ENCODE measurements around the gene SLF2.

The SLF2 gene, protein sequence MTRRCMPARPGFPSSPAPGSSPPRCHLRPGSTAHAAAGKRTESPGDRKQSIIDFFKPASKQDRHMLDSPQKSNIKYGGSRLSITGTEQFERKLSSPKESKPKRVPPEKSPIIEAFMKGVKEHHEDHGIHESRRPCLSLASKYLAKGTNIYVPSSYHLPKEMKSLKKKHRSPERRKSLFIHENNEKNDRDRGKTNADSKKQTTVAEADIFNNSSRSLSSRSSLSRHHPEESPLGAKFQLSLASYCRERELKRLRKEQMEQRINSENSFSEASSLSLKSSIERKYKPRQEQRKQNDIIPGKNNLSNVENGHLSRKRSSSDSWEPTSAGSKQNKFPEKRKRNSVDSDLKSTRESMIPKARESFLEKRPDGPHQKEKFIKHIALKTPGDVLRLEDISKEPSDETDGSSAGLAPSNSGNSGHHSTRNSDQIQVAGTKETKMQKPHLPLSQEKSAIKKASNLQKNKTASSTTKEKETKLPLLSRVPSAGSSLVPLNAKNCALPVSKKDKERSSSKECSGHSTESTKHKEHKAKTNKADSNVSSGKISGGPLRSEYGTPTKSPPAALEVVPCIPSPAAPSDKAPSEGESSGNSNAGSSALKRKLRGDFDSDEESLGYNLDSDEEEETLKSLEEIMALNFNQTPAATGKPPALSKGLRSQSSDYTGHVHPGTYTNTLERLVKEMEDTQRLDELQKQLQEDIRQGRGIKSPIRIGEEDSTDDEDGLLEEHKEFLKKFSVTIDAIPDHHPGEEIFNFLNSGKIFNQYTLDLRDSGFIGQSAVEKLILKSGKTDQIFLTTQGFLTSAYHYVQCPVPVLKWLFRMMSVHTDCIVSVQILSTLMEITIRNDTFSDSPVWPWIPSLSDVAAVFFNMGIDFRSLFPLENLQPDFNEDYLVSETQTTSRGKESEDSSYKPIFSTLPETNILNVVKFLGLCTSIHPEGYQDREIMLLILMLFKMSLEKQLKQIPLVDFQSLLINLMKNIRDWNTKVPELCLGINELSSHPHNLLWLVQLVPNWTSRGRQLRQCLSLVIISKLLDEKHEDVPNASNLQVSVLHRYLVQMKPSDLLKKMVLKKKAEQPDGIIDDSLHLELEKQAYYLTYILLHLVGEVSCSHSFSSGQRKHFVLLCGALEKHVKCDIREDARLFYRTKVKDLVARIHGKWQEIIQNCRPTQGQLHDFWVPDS

DNA sequence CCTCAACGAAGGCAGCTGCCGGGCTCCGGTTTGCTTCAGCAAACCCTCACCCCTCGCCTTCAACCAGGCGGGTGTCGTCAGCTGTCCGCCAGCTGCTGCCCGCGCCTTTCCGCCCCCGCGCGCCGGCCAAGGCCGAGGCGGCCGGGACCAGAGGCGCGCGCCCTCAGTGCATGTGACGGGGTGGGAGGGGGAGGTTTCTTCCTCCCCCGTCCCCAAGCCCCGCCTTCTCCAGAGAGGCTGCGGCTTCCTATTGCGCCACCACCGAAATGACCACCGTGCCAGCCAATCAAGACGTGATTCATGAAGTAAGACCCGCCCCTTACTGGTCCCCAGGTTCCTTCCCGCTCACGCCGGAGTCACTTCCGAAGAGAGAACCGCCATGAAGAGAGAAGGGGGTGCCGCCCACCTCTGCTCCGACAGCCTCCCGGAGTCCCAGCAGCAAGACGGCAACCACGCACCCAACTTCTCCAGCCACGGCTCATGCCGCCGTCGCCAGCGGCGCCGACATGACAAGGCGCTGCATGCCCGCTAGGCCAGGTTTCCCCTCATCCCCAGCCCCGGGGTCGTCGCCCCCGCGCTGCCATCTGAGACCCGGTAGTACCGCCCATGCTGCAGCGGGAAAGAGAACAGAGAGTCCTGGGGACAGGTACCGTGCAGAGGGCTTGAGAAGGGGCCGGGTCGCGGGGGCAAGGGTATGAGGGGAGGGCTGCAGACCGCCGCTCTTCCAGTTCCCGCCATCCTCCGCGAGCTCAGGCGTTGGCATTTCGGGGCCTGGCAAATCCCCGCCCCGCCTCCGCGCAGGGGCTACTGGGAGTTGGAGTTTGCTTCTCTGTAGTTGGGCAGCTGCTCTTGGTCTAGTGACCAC lies at the start of gene SLF2:
Gene SLF2 (plus strand): TSS at position 359 of the 865 bp plus-strand sequence. CDS start 148 bp downstream, at position 507.
- DNase-seq: peak; percentile 96

- DNase-seq: no peak
These were observed 49.3 kb upstream of the SLF2 start for GRCh38 chr10:100863433-100863832.

DNA sequence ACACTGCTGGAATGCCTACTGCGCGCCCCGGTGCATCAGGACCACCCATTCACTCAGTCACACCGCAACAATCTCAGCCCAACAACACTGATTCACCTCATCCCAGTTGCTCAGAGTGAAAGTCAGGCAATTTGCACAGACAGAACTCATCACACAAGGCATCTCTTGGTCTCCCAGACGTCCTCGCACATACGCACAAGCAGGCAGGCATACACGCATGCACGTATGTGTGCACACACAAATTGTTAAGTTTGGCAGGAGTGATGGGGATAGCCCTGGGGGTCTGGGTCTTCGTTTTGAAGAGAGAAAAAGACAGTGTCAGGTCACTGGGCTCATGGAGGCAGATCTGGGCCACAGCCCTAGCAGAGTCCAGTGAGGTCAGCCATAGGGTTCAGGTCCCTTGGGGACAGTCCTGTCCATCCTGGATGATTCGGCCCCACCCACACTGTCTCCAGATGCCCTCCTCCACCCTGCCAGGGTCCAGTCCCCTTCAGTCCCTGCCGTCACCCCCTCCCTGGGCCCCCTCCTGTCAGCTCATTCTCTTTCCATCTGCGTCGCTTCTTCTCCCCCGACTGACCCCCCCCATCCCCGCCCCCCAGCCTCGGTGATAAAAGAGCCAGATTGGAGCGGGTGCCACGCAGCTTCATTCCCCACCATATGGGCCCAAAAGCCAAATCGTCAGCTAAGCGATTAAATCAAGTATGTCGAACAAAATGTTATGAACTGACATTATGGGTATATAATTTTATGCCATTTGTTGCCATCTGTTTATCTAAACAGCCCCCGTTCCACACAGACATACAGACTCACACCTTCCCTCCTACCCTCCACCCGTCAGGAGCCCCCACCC lies 48.5 kb upstream of the SLF2 start:
- no peak for DNase-seq

DNA sequence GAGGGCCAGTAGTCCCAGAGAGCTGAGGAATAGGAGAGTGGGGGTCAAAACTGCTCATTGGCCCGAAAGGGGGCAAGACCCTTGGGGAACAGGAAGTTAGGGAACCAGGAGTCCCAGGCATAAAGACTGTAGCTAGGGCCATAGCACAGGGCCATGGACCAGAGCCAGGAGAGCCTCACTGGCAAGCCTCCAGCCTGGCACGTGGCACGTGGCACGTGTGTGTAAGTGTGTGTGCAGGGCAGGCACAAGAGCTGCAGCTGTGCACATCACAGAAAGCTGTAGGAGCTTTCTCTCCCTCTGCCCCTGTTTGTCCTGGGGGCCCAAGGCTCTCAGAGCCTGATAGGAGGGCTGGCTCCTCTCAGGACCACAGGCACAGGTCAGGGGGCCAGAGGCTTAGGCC lies 47.8 kb upstream of the SLF2 start:
- no peak for DNase-seq

- DNase-seq: no peak
These were observed 46.8 kb upstream of the SLF2 start for GRCh38 chr10:100866010-100866409.

DNA sequence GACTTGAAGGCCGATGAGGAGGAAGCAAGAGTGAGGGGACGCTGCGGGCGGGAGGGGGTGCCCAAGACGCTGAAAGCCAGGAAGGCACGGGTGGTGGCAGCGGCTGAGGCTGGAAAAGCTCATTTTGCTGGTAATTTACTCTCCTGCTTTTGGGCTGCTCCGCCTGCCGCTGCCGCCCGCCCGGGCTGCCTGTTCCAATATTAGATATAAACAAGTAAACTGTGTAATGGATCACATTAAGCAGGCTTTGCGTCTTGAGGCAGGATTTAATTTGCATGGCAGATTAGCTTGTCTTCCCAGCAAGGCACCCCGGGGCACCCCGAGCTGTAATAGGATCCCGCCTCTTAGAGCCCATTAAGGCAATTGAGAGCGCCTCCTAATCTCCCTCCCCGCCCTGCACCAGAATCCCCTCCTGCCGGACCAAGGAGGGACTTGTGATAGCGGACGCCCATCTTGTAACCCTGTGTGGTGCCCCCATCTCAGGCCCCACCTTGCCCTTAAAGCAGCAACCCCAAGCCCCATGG lies 46.1 kb upstream of the SLF2 start:
- no peak for DNase-seq

- DNase-seq: no peak
These were observed 45.4 kb upstream of the SLF2 start for GRCh38 chr10:100867261-100867963.

DNA sequence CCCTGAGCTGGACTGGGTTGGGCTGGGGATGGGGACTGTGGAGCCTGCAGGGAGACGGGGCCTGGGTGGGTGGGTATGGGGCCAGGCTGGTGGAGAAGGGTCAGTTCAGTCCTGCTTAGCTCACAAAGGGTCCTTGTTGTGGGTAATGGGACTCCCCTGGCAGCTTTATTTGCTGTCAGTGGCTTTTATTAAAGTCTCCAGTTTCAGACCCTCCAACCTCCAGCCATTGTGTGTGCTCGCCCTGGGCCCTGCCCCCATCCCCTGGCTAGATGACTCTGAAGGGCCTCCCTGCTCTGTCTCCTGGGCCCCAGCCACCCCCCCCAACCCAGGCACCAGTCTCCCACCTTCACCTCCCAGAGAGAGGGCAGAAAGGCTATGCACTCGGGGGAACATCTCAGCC lies 44.4 kb upstream of the SLF2 start:
- DNase-seq: no peak

GRCh38 chr10:100869399-100869798 lies 43.4 kb upstream of the SLF2 start:
- no peak for DNase-seq

DNA sequence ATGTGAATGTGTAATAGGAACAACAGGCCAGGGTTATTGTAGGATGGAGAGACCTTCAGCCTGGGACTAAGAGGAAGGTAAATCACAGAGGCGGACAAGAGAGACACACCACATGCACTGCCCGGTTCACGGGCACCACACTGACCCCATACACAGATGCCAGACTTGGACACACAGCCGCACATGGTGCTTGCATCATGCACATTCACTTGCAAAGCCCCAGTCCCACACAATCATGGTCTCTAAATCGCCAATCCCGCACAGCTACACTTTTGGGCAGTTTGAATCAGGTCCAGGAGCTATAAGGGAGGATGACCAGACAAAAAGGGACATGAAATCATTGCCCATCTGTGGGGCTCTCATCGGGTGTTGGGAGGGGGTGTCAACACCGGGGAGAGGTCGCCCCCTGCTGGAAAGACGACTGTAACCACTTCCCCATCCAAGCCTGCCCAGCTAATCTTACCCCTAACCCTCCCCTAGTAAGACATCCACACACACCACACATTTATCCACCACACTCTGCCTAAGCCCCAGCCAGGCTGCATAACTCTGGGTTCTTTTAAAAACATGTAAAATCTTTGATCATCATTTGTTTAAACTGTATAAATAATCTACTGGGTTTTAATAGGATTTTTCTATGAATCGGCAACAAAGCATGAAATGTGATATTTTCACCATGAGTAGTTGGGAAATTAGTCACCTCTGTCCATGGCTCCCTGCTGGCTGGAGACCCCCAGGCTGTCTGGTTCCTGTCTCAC lies 40.5 kb upstream of the SLF2 start:
- DNase-seq: peak; percentile 83

DNA sequence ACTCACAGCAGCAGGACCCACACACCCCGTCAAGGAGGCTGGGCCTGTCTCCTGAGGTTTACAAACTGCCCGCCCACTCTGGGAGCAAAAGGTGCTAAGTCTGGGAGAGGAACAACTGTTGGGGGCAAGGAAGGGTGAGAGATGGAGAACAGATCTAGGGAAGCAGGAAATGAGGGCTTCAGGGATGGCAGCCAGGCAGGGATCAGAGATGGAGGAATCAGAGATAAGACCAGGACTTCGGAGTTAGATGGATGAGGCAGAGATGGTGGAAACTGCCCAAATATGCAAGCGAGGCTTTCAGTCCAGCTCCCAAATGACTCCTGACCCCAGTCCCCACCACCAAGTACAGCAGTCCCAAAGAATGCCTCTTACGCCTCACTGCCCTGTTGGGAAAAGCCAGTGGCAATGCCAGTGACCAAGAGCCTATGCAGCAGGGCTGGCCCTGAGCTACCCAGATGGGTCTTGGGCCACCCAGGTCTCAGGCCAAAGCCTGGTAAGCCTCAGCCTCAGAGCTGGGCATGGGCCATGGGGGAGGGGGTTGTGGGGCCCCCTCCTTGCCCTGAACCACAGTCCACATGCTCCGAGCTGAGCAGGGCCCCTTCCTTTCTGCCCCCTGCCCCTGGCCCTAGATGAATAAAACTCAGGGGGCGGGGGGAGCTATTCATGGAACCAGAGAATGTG lies 39.5 kb upstream of the SLF2 start:
- no peak for DNase-seq

GRCh38 chr10:100873827-100874326 lies 38.9 kb upstream of the SLF2 start:
- no peak for DNase-seq

- DNase-seq: no peak
These were observed 37.9 kb upstream of the SLF2 start for GRCh38 chr10:100874702-100875483.

DNA sequence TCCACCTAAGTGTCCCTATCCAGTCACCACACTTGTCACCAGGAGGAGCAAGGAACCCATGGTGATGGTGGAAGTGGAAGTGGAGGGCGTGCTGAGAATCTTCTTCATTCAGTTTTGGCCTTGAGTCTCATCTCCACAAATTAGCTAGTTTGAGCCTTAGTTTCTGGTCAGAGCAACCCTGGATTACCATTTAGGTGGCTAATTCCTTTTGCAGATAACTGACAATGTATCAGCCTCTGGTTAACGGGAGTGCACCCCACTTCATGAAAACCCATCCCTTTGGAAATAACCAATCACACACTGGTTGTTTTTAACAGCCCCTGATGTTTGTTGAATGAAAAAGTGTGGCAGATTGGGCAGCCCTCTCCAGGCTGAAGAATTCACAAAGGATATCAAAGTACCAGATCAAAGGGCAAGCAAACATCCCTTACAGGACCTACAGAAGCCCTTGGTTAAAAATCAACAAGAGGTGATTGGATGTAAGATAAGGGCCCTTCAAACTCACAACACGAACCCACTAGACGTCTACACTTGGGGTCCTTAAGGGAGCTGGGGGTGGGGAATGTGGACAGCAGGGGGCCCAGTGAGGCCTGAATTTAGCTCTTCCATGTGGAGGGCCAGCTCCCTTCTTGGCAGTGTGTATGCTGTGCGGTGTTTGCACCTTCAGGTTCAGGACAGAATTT lies 37.1 kb upstream of the SLF2 start:
- no peak for DNase-seq

GRCh38 chr10:100876585-100877460 lies 35.9 kb upstream of the SLF2 start:
- no peak for DNase-seq

- no peak for DNase-seq
These were observed 35.3 kb upstream of the SLF2 start for GRCh38 chr10:100877461-100877850.
